Aorta (tissue), 5 donors: ENCODE measurements around the gene CCDC88B. TPM values are rescaled to one million over a fixed set of nuclear protein-coding genes. Genes with fewer than 3 reads are reported as not detected.

Experiments
- ATAC-seq: fragments of 200-7000 bp; cut with Tn5 transposase; one replicate; pipeline ENCODE4 v1.9.1; 2022; ENCODE audit warnings: moderate library complexity; ENCODE audit not compliant: low FRiP score
- DNase-seq, 2 donors: peaks; one replicate each; pipeline ENCODE4 v3.0.0-alpha.2; 2020
- H3K27ac ChIP-seq, 2 donors: one replicate each; pipeline ENCODE4 v1.5.1; 2013; ENCODE audit warnings: low read length in 2 of 2, mild to moderate bottlenecking in 2 of 2, moderate library complexity in 2 of 2, control low read depth in 1 of 2, inconsistent platforms in 1 of 2, low read depth in 1 of 2
- H3K27me3 ChIP-seq, 2 donors: one replicate each; pipeline ENCODE4 v1.6.1; 2013; ENCODE audit warnings: control low read depth in 1 of 2, low read length in 1 of 2, mild to moderate bottlenecking in 1 of 2, moderate library complexity in 1 of 2; ENCODE audit not compliant: insufficient read depth in 2 of 2, control insufficient read depth in 1 of 2
- H3K36me3 ChIP-seq, 2 donors: one replicate each; pipeline ENCODE4 v1.6.1; 2013; ENCODE audit warnings: control low read depth in 1 of 2, low read length in 1 of 2, mild to moderate bottlenecking in 1 of 2; ENCODE audit not compliant: insufficient read depth in 2 of 2, control insufficient read depth in 1 of 2
- H3K4me1 ChIP-seq, 2 donors: one replicate each; pipeline ENCODE4 v1.6.1; 2013; ENCODE audit warnings: low read length in 2 of 2, control low read depth in 1 of 2, mild to moderate bottlenecking in 1 of 2, moderate library complexity in 1 of 2; ENCODE audit not compliant: insufficient read depth in 2 of 2, control insufficient read depth in 1 of 2
- H3K4me3 ChIP-seq, 2 donors: one replicate each; pipeline ENCODE4 v1.5.1; 2013; ENCODE audit warnings: low read length in 2 of 2, control low read depth in 1 of 2, mild to moderate bottlenecking in 1 of 2
- H3K9me3 ChIP-seq: one replicate; pipeline ENCODE4 v1.6.1; 2013; ENCODE audit warnings: mild to moderate bottlenecking, low read length; ENCODE audit not compliant: control insufficient read depth
- WGBS, 2 donors: extraction: QIAGEN DNeasy Blood & Tissue Kit; methylation state at CpG; one replicate each; pipeline ENCODE4 v1.1.7; 2013; 5-methylcytosine and 5-hydroxymethylcytosine counted together
- intact Hi-C, 2 donors: fragments of 100-400 bp; cut with DNase I; formaldehyde crosslinking; loops; one replicate each; pipeline versions ENCODE4 v1.14.2 to v1.15.0; 2022
- polyA plus RNA-seq, 2 donors: library from polyadenylated mRNA; stranded (reverse); fragments of 200-250 nt; gene quantifications; one replicate each; pipeline ENCODE4 v1.2.3, GENCODE V29; 2013
- total RNA-seq, 2 donors: library from RNA; stranded (reverse); fragmentation: NEBNext Ultra II Directional; extraction: Animal tissue kit (Norgen Biotek cat#: 25700); gene quantifications; one replicate each; pipeline ENCODE4 v1.2.1, GENCODE V29; 2021
- donor health status: healthy with polysubstance abuse.
- donor health status: Bipolar disorder and iron deficiency.
- donor health status: DM: no; HTN: no; CAD: no.
- donor health status: DM: no; HTN: no; CAD: no.
- donor health status: DM: yes; HTN: yes; CAD: no.

The CCDC88B gene
- total and polyA plus RNA-seq, 4 donors, result 7.4 to 28.5 (median 16.2) TPM

- Histone ChIP-seq H3K4me3 (no peak overlapping the region), H3K4me1 (no peaks in the 10 kb centered on the region), H3K36me3 (no peaks in the 10 kb centered on the region), H3K9me3 (no peaks in the 10 kb centered on the region), H3K27ac (no peak overlapping the region), H3K27me3 (no peaks in the 10 kb centered on the region)
- intact Hi-C loops, result no loop called here
- ATAC-seq (no peak), DNase-seq (no peak)
- 74 to 82% methylated on average over 34 to 35 of the region's 35 CpGs for WGBS, 2 donors
These were observed 40.1 kb downstream of the CCDC88B start for GRCh38 chr11:64379817-64380709.

DNA sequence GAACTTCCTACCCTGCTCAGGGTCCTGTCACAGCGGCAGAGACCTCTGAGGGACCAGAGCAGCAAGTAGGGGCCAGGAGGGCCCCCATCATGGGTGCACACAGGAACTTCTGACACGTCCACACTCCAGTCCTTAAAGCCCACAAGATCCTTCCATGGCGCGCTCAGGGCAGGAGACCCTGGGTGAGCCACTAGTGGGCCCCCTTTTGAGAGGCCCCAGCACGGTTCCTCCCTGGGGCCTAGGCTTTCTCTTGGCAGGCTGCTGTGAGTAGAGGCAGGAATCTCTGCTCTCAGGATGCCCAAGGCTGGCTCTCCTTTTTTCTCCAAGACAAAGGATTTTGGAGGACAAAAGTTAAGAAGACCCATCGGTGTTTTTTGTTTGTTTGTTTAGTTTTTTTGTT lies 41.3 kb downstream of the CCDC88B start:
- ATAC-seq (no peak), DNase-seq (no peak)
- no peaks in the 10 kb centered on the region for H3K9me3 ChIP-seq
- no peaks in the 10 kb centered on the region for H3K36me3 ChIP-seq
- WGBS, 2 donors, result 77 to 78% methylated on average over 6 of the region's 6 CpGs
- no peaks in the 10 kb centered on the region for H3K4me1 ChIP-seq
- H3K4me3 ChIP-seq, result no peak overlapping the region
- no peak overlapping the region for H3K27ac ChIP-seq
- intact Hi-C loops, result no loop called here
- no peaks in the 10 kb centered on the region for H3K27me3 ChIP-seq

- Histone ChIP-seq H3K4me1 (no peaks in the 10 kb centered on the region), H3K9me3 (no peaks in the 10 kb centered on the region), H3K27ac (no peak overlapping the region), H3K4me3 (no peak overlapping the region), H3K27me3 (no peaks in the 10 kb centered on the region), H3K36me3 (no peaks in the 10 kb centered on the region)
- intact Hi-C loops, result no loop called here
- ATAC-seq, result no peak
- no peak for DNase-seq
- 92 to 93% methylated on average over 6 of the region's 6 CpGs for WGBS, 2 donors
These were observed 42.0 kb downstream of the CCDC88B start for GRCh38 chr11:64382047-64382446.

DNA sequence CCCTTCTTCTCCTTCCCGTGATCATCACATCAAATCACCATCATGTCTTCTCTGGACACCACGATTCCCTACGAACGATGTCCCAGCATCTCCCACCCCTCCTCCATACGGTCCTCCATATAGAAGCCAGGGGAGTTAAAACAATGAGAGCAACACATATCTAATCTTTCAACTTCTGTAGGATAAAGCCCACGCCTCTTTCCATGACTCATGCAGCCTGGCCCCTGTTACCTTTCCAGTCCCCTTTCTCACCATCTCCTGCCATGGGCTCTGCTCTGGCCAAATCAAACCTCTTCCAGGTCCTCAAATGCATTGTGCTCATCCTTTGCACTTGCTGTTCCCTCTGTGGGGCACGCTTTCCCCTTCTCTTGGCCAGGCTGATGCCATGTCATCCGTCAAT lies 42.6 kb downstream of the CCDC88B start:
- Histone ChIP-seq H3K36me3 (no peaks in the 10 kb centered on the region), H3K27ac (no peak overlapping the region), H3K9me3 (no peaks in the 10 kb centered on the region), H3K27me3 (no peaks in the 10 kb centered on the region), H3K4me3 (no peak overlapping the region), H3K4me1 (no peaks in the 10 kb centered on the region)
- ATAC-seq, result no peak
- WGBS, 2 donors, result 68 to 72% methylated on average over 8 of the region's 8 CpGs
- DNase-seq, result no peak
- intact Hi-C loops, result no loop called here

GRCh38 chr11:64383580-64383979 lies 43.6 kb downstream of the CCDC88B start:
- no peak for DNase-seq
- Histone ChIP-seq H3K36me3 (no peaks in the 10 kb centered on the region), H3K27ac (no peak overlapping the region), H3K4me1 (no peaks in the 10 kb centered on the region), H3K27me3 (no peaks in the 10 kb centered on the region), H3K9me3 (no peaks in the 10 kb centered on the region), H3K4me3 (no peak overlapping the region)
- intact Hi-C loops, result no loop called here
- ATAC-seq, result no peak
- 43 to 45% methylated on average over 2 of the region's 2 CpGs for whole genome bisulfite sequencing, 2 donors

DNA sequence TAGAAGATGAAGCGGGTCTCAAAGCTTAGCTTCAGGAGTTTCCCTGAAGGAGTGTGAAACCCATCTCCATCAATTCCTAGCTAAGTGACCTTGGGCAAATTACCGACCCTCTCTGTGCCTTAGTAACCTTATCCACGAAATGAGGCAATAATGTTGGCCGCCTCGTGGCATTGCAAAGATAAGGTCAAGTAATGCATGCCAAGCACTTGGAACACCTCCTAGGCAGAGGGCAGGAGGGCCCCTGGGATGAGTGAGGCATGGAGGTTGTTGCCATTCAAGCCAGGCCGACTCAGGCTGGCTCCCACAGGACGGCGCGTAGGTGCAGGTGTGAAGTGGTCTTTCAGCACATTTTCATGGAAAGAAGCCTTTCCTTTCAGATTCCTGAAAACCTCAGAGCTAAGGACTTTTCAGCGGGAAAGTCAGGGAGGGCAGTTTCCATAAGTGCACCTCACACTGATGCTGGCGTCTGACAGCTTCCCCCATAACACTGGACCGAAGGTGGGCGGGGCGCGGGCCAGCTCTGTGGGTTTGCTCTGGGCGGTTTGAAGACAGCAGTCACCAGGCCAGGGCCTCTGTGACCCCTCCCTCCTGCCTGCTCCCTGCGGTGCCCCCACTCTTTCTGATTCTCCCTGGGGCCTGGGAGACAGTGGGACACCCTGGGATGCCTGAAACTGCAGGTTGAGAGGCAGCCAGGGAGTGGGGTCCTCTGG lies 44.2 kb downstream of the CCDC88B start:
- Histone ChIP-seq H3K27me3 (no peaks in the 10 kb centered on the region), H3K9me3 (no peaks in the 10 kb centered on the region), H3K4me1 (no peaks in the 10 kb centered on the region), H3K4me3 (no peak overlapping the region), H3K36me3 (no peaks in the 10 kb centered on the region), H3K27ac (no peak overlapping the region)
- DNase-seq, result no peak
- WGBS, 2 donors, result 31 to 33% methylated on average over 17 of the region's 17 CpGs
- intact Hi-C loops, result no loop called here
- no peak for ATAC-seq

GRCh38 chr11:64384981-64385944 lies 45.3 kb downstream of the CCDC88B start:
- intact Hi-C loops, result no loop called here

GRCh38 chr11:64385945-64386704 lies 46.1 kb downstream of the CCDC88B start:
- WGBS, 2 donors, result 89% methylated on average over 11 of the region's 11 CpGs
- intact Hi-C loops, result no loop called here

More at GRCh38 chr11:64384981-64385944, 45.3 kb downstream of the CCDC88B start:
- 16 to 25% methylated on average over 15 of the region's 15 CpGs for WGBS, 2 donors
- Histone ChIP-seq H3K27ac (peak overlapping the region in 1 of 2 donors; percentile 0), H3K9me3 (no peaks in the 10 kb centered on the region), H3K4me1 (no peaks in the 10 kb centered on the region), H3K27me3 (no peaks in the 10 kb centered on the region), H3K4me3 (no peak overlapping the region), H3K36me3 (no peaks in the 10 kb centered on the region)
- DNase-seq (no peak), ATAC-seq (peak; percentile 50)

More at GRCh38 chr11:64385945-64386704, 46.1 kb downstream of the CCDC88B start:
- Histone ChIP-seq H3K4me1 (no peaks in the 10 kb centered on the region), H3K27ac (no peak overlapping the region), H3K9me3 (no peaks in the 10 kb centered on the region), H3K27me3 (no peaks in the 10 kb centered on the region), H3K36me3 (no peaks in the 10 kb centered on the region), H3K4me3 (no peak overlapping the region)
- no peak for DNase-seq
- ATAC-seq, result no peak
